GM06990 (cell line): ENCODE results near the gene CCDC177.

ENCODE experiments used
- DNase-seq: peaks from one replicate; pipeline ENCODE4 v3.0.0-alpha.2; 2011; ENCODE audit not compliant: insufficient read length; ENCODE audit errors: extremely low read depth
- H3K27me3 ChIP-seq: replicated peaks from 2 replicates; pipeline ENCODE4 v1.6.0; 2011; ENCODE audit warnings: low read length; ENCODE audit not compliant: control insufficient read depth, insufficient read depth
- H3K36me3 ChIP-seq: 2 replicates; pipeline ENCODE4 v1.5.1; 2011; ENCODE audit warnings: low read length; ENCODE audit not compliant: control insufficient read depth, insufficient read depth
- H3K4me3 ChIP-seq: replicated peaks from 2 replicates; pipeline ENCODE4 v1.5.1; 2011; ENCODE audit warnings: low read depth, mild to moderate bottlenecking, control low read depth, low read length
- TF ChIP-seq, protein P1 (sequence below): IDR thresholded peaks from 2 replicates; pipeline ENCODE4 v1.5.1; 2011; ENCODE audit warnings: low read length, control low read depth, mild to moderate bottlenecking, inconsistent platforms; ENCODE audit not compliant: insufficient read depth, poor library complexity, severe bottlenecking

CCDC177 gene

DNA sequence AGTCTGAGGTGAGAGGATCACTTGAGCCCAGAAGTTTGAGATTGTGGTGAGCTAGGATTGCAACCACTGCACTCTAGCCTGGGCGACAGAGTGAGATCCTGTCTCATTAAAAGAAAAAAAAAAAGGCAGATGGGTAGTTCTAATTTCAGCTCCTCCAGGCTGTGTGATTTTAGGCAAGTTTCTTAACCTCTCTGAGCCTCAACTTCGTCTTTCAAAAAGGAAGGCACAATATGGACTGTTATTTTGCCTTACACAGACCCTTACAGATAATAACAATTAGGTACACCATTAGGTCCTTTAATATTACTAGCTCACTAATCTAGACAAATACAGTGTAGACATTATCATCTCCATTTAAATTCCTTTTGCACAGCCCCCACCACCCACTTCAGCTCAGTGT lies 4.8 kb upstream of the CCDC177 start:
- Histone ChIP-seq H3K27me3 (no peaks in the 10 kb centered on the region; the same call in 1 of the 2 replicates), H3K36me3 (no peaks in the 10 kb centered on the region), H3K4me3 (no peak overlapping the region)
- TF ChIP-seq, protein P1, sequence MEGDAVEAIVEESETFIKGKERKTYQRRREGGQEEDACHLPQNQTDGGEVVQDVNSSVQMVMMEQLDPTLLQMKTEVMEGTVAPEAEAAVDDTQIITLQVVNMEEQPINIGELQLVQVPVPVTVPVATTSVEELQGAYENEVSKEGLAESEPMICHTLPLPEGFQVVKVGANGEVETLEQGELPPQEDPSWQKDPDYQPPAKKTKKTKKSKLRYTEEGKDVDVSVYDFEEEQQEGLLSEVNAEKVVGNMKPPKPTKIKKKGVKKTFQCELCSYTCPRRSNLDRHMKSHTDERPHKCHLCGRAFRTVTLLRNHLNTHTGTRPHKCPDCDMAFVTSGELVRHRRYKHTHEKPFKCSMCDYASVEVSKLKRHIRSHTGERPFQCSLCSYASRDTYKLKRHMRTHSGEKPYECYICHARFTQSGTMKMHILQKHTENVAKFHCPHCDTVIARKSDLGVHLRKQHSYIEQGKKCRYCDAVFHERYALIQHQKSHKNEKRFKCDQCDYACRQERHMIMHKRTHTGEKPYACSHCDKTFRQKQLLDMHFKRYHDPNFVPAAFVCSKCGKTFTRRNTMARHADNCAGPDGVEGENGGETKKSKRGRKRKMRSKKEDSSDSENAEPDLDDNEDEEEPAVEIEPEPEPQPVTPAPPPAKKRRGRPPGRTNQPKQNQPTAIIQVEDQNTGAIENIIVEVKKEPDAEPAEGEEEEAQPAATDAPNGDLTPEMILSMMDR, result no peak
- DNase-seq, result no peak

DNA sequence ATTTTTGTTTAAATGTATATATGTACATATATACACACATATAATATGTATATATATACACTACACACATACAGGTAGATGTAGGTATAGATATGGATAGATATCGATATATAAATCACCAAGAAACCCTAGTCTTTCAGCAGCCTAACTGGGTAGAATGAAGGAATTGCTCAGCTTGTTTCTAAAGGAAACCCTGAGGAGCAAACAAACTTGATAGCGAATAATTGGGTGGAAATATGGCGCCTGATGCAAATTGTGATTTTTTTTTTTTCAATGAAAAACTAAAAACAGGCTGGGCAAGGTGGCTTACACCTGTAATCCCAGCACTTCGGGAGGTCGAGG lies 254 bp upstream of the CCDC177 start:
- TF ChIP-seq, protein P1, result no peak
- no peak overlapping the region for H3K4me3 ChIP-seq
- DNase-seq, result no peak
- H3K36me3 ChIP-seq, result no peaks in the 10 kb centered on the region
- peaks cover 2% of the 10 kb centered on the region for H3K27me3 ChIP-seq

DNA sequence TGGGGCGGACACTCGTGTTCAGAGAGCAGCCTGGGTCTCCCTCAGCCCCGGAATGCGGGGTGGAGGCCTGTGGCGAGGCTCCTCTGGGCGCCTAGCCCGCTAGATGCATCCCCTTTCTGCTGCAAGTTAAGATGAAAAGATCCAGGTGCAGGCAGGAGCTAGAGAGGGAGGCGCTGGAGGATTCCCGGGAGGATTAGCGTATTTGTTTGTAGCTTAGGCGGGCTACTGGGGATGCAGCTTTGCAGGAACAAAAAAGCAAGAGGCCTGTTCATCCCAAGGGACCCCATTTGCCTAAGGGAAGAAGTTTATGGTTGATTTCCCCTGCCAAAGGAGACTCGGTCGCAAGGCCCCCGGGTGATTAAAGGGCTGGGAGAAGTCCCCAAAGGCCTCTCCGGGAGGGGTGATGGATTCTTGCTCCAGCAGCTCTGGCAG lies 824 bp downstream of the CCDC177 start:
- Histone ChIP-seq H3K36me3 (no peaks in the 10 kb centered on the region), H3K27me3 (peaks cover 2% of the 10 kb centered on the region), H3K4me3 (no peak overlapping the region)
- TF ChIP-seq, protein P1, result no peak
- DNase-seq, result no peak

DNA sequence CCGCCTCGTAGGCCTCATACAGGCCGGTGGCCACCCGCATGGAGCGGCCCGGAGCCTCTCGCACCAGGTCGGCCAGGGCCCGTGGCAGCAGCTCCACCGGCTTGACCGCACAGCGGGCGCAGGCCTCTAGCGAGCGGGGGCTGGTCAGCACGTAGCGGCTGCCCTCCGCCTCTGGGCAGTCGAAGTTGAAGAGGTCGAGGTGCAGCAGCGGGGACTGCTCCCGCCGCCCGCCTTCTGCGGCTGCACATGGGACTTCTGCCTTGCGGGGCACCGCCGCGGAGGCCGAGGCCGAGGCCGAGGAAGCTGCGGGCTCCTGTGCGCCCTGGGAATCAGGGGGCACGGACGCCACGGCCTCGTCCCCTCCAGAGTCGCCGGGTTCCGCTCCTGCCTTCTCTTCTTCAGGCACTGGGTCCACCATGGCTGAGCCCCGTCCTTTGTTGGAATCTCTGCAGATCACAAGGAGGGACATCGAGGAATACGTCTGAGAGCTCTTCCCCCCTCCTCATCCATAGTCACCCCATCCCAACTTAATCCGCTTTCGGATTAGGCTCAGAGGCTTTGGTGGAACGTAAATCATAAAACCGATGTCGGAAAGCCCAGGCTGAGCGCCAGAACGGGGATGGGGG lies 1.4 kb downstream of the CCDC177 start:
- TF ChIP-seq, protein P1, result no peak
- no peak for DNase-seq
- Histone ChIP-seq H3K36me3 (no peaks in the 10 kb centered on the region), H3K27me3 (peaks cover 2% of the 10 kb centered on the region), H3K4me3 (no peak overlapping the region)

DNA sequence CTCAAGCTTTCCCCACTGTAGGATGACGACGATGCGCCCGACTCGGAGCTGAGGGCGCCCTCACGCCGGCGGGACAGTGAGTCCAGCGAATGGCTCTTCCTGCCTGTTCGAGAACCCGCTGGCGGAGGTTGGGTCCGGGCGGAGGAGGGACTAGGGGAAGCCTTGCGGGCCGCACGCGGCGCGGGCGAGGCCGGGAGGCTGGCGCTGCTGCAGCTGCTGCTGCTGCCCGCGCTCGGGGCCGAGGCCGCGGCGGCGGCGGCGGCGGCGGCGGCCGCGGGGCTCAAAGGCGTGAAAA lies 1.9 kb downstream of the CCDC177 start:
- Histone ChIP-seq H3K4me3 (no peak overlapping the region), H3K27me3 (peaks cover 2% of the 10 kb centered on the region), H3K36me3 (no peaks in the 10 kb centered on the region)
- no peak for DNase-seq
- TF ChIP-seq, protein P1, result no peak
